SH-SY5Y (cell line): Measurements from ENCODE around the gene GRK6.

ENCODE experiments used
- GATA2 ChIP-seq: IDR thresholded peaks from 2 replicates; pipeline ENCODE4 v1.6.1; 2011; ENCODE audit warnings: mild to moderate bottlenecking, low read depth, low read length
- GATA3 ChIP-seq: IDR thresholded peaks from 2 replicates; pipeline ENCODE4 v1.6.1; 2011; ENCODE audit warnings: low read depth, mild to moderate bottlenecking, low read length, moderate library complexity

DNA sequence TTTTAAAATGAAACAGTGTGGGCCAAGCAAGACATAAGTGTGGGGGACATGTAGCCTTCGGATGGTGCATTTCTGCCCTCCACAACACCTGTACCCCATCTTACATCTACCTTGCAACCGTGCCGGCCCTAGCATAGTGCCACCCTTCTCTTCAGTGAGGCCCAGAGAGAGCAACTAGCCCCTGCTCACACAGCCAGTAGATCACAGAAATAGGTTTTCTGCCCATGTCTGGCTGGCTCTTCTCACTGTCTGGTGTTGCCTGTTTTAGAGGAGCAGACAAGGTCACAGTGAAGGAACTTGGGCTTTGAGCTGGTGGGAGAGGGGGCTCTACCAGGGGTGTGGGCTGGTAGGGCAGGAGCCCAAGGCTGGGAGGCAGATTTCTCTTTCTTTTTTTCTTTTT lies 59.8 kb downstream of the GRK6 start:
- TF ChIP-seq GATA2 (no peak), GATA3 (no peak)
